ENCODE measurements around the gene TTC33.

The TTC33 gene

GRCh38 chr5:40653221-40654022, 102.3 kb downstream of the TTC33 start:
- no peak for TF ChIP-seq CTCF (IDR thresholded peaks at IDR 0.05)

- no peak for TF ChIP-seq CTCF (IDR thresholded peaks at IDR 0.05)
Measured at GRCh38 chr5:40652441-40653220, 103.1 kb downstream of the TTC33 start.

- no peak for TF ChIP-seq CTCF (IDR thresholded peaks at IDR 0.05)
Measured at GRCh38 chr5:40651201-40651600, 104.6 kb downstream of the TTC33 start.

GRCh38 chr5:40649463-40650030, 106.2 kb downstream of the TTC33 start:
- TF ChIP-seq CTCF (IDR thresholded peaks at IDR 0.05): no peak

GRCh38 chr5:40648150-40648549, 107.6 kb downstream of the TTC33 start:
- TF ChIP-seq CTCF (IDR thresholded peaks at IDR 0.05): no peak

- TF ChIP-seq CTCF (IDR thresholded peaks at IDR 0.05): no peak
Measured at GRCh38 chr5:40646266-40646665, 109.5 kb downstream of the TTC33 start.

GRCh38 chr5:40634593-40634992, 121.2 kb downstream of the TTC33 start:
- no peak for TF ChIP-seq CTCF (IDR thresholded peaks at IDR 0.05)

Measured in LNCAP (cell line).